KMS-11 (cell line): ENCODE measurements around the gene SMURF1.

Source experiments
- H2AFZ ChIP-seq: fragments of 200-600 bp; sonication (generic); 2 replicates; pipeline ENCODE4 v1.6.1; 2016; ENCODE audit warnings: antibody characterized with exemption, mixed run types, low read depth
- H3K27ac ChIP-seq: fragments of 200-600 bp; sonication (generic); 2 replicates; pipeline ENCODE4 v1.6.1; 2016; ENCODE audit warnings: mild to moderate bottlenecking, mixed run types
- H3K27me3 ChIP-seq: fragments of 200-600 bp; sonication (generic); 2 replicates; pipeline ENCODE4 v1.6.1; 2017; ENCODE audit warnings: mild to moderate bottlenecking, low read depth, mixed run types, moderate library complexity; ENCODE audit not compliant: insufficient read depth
- H3K36me3 ChIP-seq: fragments of 200-600 bp; sonication (generic); 2 replicates; pipeline ENCODE4 v1.6.1; 2017; ENCODE audit warnings: mild to moderate bottlenecking, mixed run types; ENCODE audit not compliant: insufficient read depth
- H3K4me1 ChIP-seq: fragments of 200-600 bp; sonication (generic); 2 replicates; pipeline ENCODE4 v1.6.1; 2016; ENCODE audit warnings: mild to moderate bottlenecking, low read depth, mixed run types; ENCODE audit not compliant: poor library complexity, severe bottlenecking
- H3K4me2 ChIP-seq: fragments of 200-600 bp; sonication (generic); 2 replicates; pipeline ENCODE4 v1.7.0; 2016; ENCODE audit warnings: mild to moderate bottlenecking, mixed run types
- H3K4me3 ChIP-seq: fragments of 200-600 bp; sonication (generic); IDR thresholded peaks from 2 replicates; pipeline ENCODE4 v1.6.1; 2017; ENCODE audit warnings: low read depth, low read length, mixed read lengths; ENCODE audit not compliant: insufficient read depth
- H3K79me2 ChIP-seq: fragments of 200-600 bp; sonication (generic); 2 replicates; pipeline ENCODE4 v1.6.1; 2016; ENCODE audit warnings: low read depth, mixed run types; ENCODE audit not compliant: insufficient read depth
- H3K9ac ChIP-seq: fragments of 200-600 bp; sonication (generic); 2 replicates; pipeline ENCODE4 v1.6.1; 2016; ENCODE audit warnings: mild to moderate bottlenecking, mixed run types
- H4K20me1 ChIP-seq: fragments of 200-600 bp; sonication (generic); 2 replicates; pipeline ENCODE4 v1.6.1; 2016; ENCODE audit warnings: mild to moderate bottlenecking, mixed run types; ENCODE audit not compliant: insufficient read depth
- TF ChIP-seq, protein P1 (sequence below): fragments of 200-600 bp; sonication (generic); conservative IDR thresholded peaks from 2 replicates; pipeline ENCODE4 v1.6.1; 2017; ENCODE audit warnings: low read depth, mild to moderate bottlenecking, antibody characterized with exemption, low read length, moderate library complexity, mixed read lengths

Gene SMURF1

DNA sequence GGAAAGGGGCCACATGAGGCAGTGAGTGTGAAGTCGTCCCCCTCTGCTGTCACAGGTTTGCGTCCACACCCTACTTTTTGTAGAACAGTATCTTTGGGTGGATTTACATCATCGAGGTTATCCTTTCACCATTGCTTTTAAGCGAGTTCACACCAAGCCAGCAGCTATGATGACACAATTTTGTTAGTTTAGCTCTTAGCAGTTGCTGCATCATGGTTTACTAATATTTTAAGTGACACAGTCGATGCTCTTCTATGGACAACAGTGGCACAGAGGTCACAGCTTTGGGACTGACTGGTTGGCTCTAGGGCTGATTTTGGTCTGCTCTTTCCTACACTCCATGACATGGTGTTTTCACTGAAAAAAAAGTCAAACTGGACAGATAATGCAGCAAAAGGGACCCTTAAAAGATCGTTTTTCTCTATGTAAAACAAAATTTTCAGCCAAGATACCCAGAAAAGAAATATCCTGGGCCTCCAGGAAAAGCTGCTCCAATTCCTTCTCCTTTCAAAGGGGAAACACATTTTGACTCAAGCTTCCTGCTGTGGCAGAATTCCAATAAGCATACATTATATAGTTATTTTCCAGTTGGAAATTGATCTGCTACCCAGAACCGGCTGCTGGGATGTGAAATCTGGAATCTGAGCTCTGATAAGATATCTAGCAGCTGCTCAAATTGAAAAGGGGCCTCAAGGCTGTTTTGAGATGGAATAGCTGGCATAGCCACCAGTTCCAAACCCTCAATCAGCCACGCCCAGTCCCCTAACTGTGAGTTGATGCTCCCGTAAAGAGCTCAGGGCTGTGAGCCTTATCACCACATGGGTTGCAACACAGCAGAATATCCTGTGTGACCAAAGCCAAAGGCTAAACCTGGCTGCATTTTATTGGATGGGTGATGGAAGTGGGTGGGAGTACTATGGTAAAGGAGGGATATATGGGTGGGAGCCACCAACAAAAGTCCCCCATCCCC lies 114.2 kb downstream of the SMURF1 start:
- TF ChIP-seq, protein P1, sequence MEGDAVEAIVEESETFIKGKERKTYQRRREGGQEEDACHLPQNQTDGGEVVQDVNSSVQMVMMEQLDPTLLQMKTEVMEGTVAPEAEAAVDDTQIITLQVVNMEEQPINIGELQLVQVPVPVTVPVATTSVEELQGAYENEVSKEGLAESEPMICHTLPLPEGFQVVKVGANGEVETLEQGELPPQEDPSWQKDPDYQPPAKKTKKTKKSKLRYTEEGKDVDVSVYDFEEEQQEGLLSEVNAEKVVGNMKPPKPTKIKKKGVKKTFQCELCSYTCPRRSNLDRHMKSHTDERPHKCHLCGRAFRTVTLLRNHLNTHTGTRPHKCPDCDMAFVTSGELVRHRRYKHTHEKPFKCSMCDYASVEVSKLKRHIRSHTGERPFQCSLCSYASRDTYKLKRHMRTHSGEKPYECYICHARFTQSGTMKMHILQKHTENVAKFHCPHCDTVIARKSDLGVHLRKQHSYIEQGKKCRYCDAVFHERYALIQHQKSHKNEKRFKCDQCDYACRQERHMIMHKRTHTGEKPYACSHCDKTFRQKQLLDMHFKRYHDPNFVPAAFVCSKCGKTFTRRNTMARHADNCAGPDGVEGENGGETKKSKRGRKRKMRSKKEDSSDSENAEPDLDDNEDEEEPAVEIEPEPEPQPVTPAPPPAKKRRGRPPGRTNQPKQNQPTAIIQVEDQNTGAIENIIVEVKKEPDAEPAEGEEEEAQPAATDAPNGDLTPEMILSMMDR: no peak
- Histone ChIP-seq H4K20me1 (no peaks in the 10 kb centered on the region), H3K4me3 (no peak overlapping the region), H2AFZ (no peak overlapping the region), H3K27me3 (no peaks in the 10 kb centered on the region), H3K36me3 (peaks cover 12% of the 10 kb centered on the region; the same call in 1 of the 2 replicates), H3K27ac (no peak overlapping the region), H3K4me1 (no peaks in the 10 kb centered on the region), H3K9ac (no peak overlapping the region), H3K79me2 (no peaks in the 10 kb centered on the region), H3K4me2 (no peak overlapping the region)

DNA sequence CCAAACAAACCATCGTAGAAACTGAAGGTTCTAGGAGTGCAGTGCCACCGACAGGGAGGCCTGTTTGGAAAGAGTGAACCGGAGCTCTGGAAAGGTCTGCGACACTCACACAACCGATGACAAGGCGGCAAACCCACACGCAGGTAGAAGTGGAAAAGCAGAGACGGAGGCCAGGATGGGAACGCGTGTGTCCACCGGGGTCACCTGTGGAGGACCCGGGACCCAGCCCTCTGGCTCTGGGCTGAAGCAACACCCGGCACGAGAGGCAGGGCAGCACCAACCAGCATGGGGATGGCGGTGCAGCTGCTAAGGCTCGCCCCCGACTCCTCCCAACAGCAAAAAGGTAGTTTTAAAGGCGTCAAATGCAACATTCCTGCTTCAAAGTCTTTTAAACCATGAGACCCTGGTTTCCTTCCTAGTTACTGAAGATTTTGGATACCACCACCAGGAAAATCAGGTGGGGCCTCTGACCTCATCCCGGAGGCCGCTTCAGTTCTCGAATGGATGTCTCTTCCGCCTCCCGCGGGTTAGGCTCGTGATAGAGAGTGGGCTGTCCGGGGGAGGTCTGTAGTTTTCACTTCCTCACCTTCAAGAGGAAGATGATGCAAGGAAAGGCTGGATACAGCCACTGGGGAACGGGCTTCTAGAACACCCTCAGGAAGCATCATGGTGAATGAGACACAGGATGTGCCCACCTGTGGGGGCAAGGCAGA lies 115.5 kb downstream of the SMURF1 start:
- peaks cover 8% of the 10 kb centered on the region; the same call in 1 of the 2 replicates for H3K79me2 ChIP-seq

DNA sequence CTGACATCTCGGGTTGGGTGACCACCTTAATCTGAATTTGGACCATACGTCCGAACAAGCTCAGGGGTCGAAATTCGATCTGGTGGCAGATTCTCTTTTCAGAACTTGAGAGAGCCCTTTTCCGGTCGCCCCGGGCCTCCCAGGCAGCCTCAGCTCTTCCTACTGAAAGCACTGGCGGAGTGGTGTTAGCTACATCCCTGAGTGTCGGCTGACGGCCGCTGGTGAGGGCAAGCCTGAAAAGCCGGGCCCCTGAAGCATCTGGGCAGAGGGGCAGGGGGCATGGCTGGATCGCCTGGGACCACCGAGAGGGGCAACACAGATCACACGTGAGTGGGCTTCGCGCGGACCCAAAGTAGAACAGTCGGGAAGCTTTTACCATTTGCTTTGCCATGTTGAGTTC lies 116.1 kb downstream of the SMURF1 start:
- no peaks in the 10 kb centered on the region for H4K20me1 ChIP-seq
- H3K79me2 ChIP-seq: peaks cover 8% of the 10 kb centered on the region; the same call in 1 of the 2 replicates
- H2AFZ ChIP-seq: no peak overlapping the region
- no peaks in the 10 kb centered on the region for H3K4me1 ChIP-seq
- peaks cover 11% of the 10 kb centered on the region; the same call in 1 of the 2 replicates for H3K36me3 ChIP-seq
- H3K9ac ChIP-seq: no peak overlapping the region
- no peak overlapping the region for H3K27ac ChIP-seq
- no peaks in the 10 kb centered on the region for H3K27me3 ChIP-seq
- no peak overlapping the region for H3K4me3 ChIP-seq
- TF ChIP-seq, protein P1: no peak
- H3K4me2 ChIP-seq: no peak overlapping the region

More for the DNA sequence above, 115.5 kb downstream of the SMURF1 start:
- TF ChIP-seq, protein P1: no peak
- Histone ChIP-seq H3K4me2 (no peak overlapping the region), H3K4me3 (no peak overlapping the region), H3K4me1 (no peaks in the 10 kb centered on the region), H2AFZ (no peak overlapping the region), H3K36me3 (peaks cover 12% of the 10 kb centered on the region; the same call in 1 of the 2 replicates), H3K9ac (no peak overlapping the region), H3K27ac (no peak overlapping the region), H3K27me3 (no peaks in the 10 kb centered on the region), H4K20me1 (no peaks in the 10 kb centered on the region)

DNA sequence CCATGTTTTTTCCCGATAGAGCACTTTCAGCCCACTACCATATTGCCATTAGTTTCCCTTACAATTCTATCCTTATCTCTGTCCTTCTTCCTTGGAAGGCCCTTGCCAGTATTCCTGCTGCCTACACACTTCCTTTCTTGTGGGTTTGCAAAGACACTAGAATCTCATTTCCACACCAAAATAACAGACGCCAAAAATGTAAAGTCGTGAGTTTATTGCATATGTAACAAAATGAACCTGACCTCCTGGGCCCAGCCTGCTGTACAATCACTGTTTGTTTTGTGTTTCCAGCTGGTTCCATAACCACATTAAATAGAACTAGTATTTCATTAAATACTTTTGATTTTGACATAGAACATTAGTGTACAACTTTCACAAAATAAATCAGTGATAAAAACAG lies 116.7 kb downstream of the SMURF1 start:
- Histone ChIP-seq H3K36me3 (peaks cover 6% of the 10 kb centered on the region; the same call in 1 of the 2 replicates), H2AFZ (no peak overlapping the region)

More for the DNA sequence above, 116.7 kb downstream of the SMURF1 start:
- Histone ChIP-seq H3K27me3 (no peaks in the 10 kb centered on the region), H3K79me2 (peaks cover 8% of the 10 kb centered on the region; the same call in 1 of the 2 replicates), H3K4me1 (no peaks in the 10 kb centered on the region), H3K9ac (no peak overlapping the region), H3K27ac (no peak overlapping the region), H3K4me3 (no peak overlapping the region), H3K4me2 (no peak overlapping the region), H4K20me1 (no peaks in the 10 kb centered on the region)
- TF ChIP-seq, protein P1: no peak
